ENCODE data around the gene PTPN20. TPM values are rescaled to one million over a fixed set of nuclear protein-coding genes. Genes with fewer than 3 reads are reported as not detected.

The PTPN20 gene
- 0.77 and 1.2 TPM in 2 replicates for total RNA-seq

GRCh38 chr10:46911144-46911876 is at the start of gene PTPN20:
TSS of gene PTPN20 (plus strand) at chr10:46911428. CDS start at chr10:46932500, 21,072 bp downstream.

All from uterine smooth muscle cell (primary cell).